ENCODE measurements around the gene PRDX1.

PRDX1 gene

DNA sequence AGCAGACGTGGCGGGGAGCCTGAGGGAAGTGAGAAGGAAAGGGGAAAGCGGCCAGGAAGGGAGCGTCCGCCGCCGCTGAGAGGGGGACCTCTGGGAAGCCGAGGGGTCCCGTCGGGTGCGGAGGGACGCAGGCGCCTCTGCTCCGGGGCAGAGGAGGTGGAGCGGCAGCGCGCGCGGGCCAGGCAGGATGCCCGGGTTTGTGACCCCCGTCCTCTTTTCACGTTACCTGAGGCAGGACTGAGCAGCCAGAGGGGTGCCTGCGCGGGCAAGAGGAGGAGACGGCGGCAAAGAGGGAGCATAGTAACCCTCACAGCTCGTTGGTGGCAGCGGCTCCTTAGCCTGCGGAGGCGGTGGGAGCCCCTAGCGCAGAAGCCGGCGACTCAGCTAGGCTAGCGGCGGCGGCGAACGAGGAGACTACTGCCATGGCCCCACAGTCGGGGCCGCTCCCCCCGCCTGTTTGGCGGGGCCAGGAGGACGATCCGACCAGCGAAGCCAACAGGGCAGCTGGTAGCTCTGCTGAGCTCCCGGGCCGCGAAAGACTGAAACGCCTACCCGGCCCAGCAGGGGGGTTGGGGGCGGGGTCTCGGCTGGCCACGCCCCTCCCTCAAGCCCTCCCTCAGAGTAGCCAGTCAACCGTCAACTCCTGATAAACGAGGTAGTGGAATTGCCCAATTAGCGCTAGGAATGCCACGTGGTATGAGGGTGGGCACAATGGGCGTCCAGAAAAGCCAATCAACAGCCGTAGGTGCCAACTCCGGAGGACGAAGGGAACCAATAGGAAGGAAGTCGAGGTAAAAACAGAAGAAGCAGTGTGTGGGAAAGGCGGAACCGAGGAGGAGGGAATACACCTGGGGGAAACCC lies 30.8 kb downstream of the PRDX1 start, which contains the start of gene TESK2 (continued):
- TF ChIP-seq, protein P1, sequence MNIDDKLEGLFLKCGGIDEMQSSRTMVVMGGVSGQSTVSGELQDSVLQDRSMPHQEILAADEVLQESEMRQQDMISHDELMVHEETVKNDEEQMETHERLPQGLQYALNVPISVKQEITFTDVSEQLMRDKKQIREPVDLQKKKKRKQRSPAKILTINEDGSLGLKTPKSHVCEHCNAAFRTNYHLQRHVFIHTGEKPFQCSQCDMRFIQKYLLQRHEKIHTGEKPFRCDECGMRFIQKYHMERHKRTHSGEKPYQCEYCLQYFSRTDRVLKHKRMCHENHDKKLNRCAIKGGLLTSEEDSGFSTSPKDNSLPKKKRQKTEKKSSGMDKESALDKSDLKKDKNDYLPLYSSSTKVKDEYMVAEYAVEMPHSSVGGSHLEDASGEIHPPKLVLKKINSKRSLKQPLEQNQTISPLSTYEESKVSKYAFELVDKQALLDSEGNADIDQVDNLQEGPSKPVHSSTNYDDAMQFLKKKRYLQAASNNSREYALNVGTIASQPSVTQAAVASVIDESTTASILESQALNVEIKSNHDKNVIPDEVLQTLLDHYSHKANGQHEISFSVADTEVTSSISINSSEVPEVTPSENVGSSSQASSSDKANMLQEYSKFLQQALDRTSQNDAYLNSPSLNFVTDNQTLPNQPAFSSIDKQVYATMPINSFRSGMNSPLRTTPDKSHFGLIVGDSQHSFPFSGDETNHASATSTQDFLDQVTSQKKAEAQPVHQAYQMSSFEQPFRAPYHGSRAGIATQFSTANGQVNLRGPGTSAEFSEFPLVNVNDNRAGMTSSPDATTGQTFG (tag by site-specific recombination; IDR thresholded peaks at IDR 0.05; ENCODE audit: borderline replicate concordance), result no peak
- peak; percentile 55; the same call in 1 of the 2 replicates for TF ChIP-seq ZNF24 (tag by site-specific recombination; IDR thresholded peaks at IDR 0.05)
- no peak for TF ChIP-seq ZNF514 (tag by site-specific recombination; IDR thresholded peaks at IDR 0.05)
- no peak for TF ChIP-seq ZNF585B (tag by site-specific recombination; IDR thresholded peaks at IDR 0.05)
- no peak for TF ChIP-seq ZNF248 (tag by site-specific recombination; IDR thresholded peaks at IDR 0.05)
- no peak for TF ChIP-seq ZNF548 (tag by site-specific recombination; IDR thresholded peaks at IDR 0.05)
- peak; percentile 48; the same call in 1 of the 2 replicates for TF ChIP-seq ZNF341 (tag by site-specific recombination; IDR thresholded peaks at IDR 0.05; ENCODE audit: low read depth)
- peak; percentile 99 for TF ChIP-seq SP3 (tag by site-specific recombination; IDR thresholded peaks at IDR 0.05)
- no peak for TF ChIP-seq ZFP3 (tag by site-specific recombination; IDR thresholded peaks at IDR 0.05; ENCODE audit: low read depth)
- TF ChIP-seq, protein P2, sequence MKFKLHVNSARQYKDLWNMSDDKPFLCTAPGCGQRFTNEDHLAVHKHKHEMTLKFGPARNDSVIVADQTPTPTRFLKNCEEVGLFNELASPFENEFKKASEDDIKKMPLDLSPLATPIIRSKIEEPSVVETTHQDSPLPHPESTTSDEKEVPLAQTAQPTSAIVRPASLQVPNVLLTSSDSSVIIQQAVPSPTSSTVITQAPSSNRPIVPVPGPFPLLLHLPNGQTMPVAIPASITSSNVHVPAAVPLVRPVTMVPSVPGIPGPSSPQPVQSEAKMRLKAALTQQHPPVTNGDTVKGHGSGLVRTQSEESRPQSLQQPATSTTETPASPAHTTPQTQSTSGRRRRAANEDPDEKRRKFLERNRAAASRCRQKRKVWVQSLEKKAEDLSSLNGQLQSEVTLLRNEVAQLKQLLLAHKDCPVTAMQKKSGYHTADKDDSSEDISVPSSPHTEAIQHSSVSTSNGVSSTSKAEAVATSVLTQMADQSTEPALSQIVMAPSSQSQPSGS (tag by site-specific recombination; IDR thresholded peaks at IDR 0.05; ENCODE audit: low read depth), result no peak
- TF ChIP-seq, protein P3, sequence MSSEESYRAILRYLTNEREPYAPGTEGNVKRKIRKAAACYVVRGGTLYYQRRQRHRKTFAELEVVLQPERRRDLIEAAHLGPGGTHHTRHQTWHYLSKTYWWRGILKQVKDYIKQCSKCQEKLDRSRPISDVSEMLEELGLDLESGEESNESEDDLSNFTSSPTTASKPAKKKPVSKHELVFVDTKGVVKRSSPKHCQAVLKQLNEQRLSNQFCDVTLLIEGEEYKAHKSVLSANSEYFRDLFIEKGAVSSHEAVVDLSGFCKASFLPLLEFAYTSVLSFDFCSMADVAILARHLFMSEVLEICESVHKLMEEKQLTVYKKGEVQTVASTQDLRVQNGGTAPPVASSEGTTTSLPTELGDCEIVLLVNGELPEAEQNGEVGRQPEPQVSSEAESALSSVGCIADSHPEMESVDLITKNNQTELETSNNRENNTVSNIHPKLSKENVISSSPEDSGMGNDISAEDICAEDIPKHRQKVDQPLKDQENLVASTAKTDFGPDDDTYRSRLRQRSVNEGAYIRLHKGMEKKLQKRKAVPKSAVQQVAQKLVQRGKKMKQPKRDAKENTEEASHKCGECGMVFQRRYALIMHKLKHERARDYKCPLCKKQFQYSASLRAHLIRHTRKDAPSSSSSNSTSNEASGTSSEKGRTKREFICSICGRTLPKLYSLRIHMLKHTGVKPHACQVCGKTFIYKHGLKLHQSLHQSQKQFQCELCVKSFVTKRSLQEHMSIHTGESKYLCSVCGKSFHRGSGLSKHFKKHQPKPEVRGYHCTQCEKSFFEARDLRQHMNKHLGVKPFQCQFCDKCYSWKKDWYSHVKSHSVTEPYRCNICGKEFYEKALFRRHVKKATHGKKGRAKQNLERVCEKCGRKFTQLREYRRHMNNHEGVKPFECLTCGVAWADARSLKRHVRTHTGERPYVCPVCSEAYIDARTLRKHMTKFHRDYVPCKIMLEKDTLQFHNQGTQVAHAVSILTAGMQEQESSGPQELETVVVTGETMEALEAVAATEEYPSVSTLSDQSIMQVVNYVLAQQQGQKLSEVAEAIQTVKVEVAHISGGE (tag by site-specific recombination; conservative IDR thresholded peaks at IDR 0.05; ENCODE audit: low read depth), result no peak; the same call in 1 of the 2 replicates
- TF ChIP-seq ZNF335 (tag by site-specific recombination; conservative IDR thresholded peaks at IDR 0.05), result peak; percentile 99
- no peak for TF ChIP-seq GLI4 (tag by site-specific recombination; IDR thresholded peaks at IDR 0.05)
- TF ChIP-seq, protein P4, sequence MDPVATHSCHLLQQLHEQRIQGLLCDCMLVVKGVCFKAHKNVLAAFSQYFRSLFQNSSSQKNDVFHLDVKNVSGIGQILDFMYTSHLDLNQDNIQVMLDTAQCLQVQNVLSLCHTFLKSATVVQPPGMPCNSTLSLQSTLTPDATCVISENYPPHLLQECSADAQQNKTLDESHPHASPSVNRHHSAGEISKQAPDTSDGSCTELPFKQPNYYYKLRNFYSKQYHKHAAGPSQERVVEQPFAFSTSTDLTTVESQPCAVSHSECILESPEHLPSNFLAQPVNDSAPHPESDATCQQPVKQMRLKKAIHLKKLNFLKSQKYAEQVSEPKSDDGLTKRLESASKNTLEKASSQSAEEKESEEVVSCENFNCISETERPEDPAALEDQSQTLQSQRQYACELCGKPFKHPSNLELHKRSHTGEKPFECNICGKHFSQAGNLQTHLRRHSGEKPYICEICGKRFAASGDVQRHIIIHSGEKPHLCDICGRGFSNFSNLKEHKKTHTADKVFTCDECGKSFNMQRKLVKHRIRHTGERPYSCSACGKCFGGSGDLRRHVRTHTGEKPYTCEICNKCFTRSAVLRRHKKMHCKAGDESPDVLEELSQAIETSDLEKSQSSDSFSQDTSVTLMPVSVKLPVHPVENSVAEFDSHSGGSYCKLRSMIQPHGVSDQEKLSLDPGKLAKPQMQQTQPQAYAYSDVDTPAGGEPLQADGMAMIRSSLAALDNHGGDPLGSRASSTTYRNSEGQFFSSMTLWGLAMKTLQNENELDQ (tag by site-specific recombination; IDR thresholded peaks at IDR 0.05; ENCODE audit: low read depth), result no peak
- no peak for TF ChIP-seq ZNF132 (tag by site-specific recombination; IDR thresholded peaks at IDR 0.05; ENCODE audit: borderline replicate concordance)
- TF ChIP-seq ZNF521 (tag by site-specific recombination; IDR thresholded peaks at IDR 0.05), result no peak
- TF ChIP-seq MEIS1 (CRISPR knock-in tag; IDR thresholded peaks at IDR 0.05; ENCODE audit: borderline replicate concordance), result no peak
- TF ChIP-seq KLF10 (tag by site-specific recombination; IDR thresholded peaks at IDR 0.05), result peak; percentile 72
- TF ChIP-seq ZNF391 (tag by site-specific recombination; IDR thresholded peaks at IDR 0.05; ENCODE audit: borderline replicate concordance, low read depth), result 0 out of 2 replicates have a peak, but pooled peaks have one; percentile 89
- no peak; the same call in 1 of the 2 replicates for TF ChIP-seq ZNF768 (tag by site-specific recombination; IDR thresholded peaks at IDR 0.05)
- TF ChIP-seq GLI2 (tag by site-specific recombination; IDR thresholded peaks at IDR 0.05; ENCODE audit: borderline replicate concordance, low read depth), result no peak
- peak; percentile 82; the same call in 1 of the 2 replicates for TF ChIP-seq ZNF561 (tag by site-specific recombination; IDR thresholded peaks at IDR 0.05; ENCODE audit: borderline replicate concordance)
- TF ChIP-seq ZBTB21 (tag by site-specific recombination; IDR thresholded peaks at IDR 0.05), result peak; percentile 47; the same call in 1 of the 2 replicates
- peak; percentile 89 for TF ChIP-seq GLIS1 (tag by site-specific recombination; IDR thresholded peaks at IDR 0.05)
- 0 out of 2 replicates have a peak, but pooled peaks have one; percentile 68 for TF ChIP-seq ZEB2 (tag by site-specific recombination; IDR thresholded peaks at IDR 0.05)
- TF ChIP-seq ZNF214 (tag by site-specific recombination; IDR thresholded peaks at IDR 0.05; ENCODE audit: borderline replicate concordance), result no peak
- TF ChIP-seq ZBTB17 (tag by site-specific recombination; IDR thresholded peaks at IDR 0.05), result peak; percentile 69; the same call in 1 of the 2 replicates
- TF ChIP-seq IKZF3 (tag by site-specific recombination; IDR thresholded peaks at IDR 0.05), result peak; percentile 65
- peak; percentile 30 for TF ChIP-seq KLF1 (tag by site-specific recombination; IDR thresholded peaks at IDR 0.05)
- TF ChIP-seq ZNF558 (tag by site-specific recombination; IDR thresholded peaks at IDR 0.05), result no peak

Measured in HEK293 (cell line).